Measurements from ENCODE around the gene NASP. TPM values are rescaled to one million over a fixed set of nuclear protein-coding genes. Genes with fewer than 3 reads are reported as not detected.

Gene NASP
- total and polyA plus RNA-seq, 2 experiments from 2014 or later: 294 to 1,039 TPM

DNA sequence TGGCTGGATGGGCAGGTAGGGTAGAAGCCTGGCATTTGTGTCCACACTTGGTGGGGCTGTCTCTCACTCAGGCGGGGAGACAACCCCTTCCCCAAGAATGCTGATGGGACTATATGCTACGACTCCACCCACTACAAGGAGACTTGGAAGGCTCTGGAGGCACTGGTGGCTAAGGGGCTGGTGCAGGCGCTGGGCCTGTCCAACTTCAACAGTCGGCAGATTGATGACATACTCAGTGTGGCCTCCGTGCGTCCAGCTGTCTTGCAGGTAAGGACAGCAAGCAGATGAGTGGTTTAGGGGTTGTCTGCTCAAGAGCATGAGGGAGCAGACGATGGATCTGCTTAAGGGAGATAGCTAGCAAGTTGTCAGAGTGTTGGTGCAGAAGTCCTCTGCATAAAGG lies 15.9 kb upstream of the NASP start:
- H3K36me3 Mint-ChIP-seq (ENCODE audit: low read depth): peaks cover 79% of the 10 kb centered on the region
- Histone ChIP-seq H3F3A (replicated peaks; ENCODE audit: low read depth) (peaks cover 42% of the 10 kb centered on the region), H4K20me1 (replicated peaks; ENCODE audit: insufficient read depth) (peaks cover 27% of the 10 kb centered on the region), H3K9me2 (ENCODE audit: insufficient read depth) (no peaks in the 10 kb centered on the region), H3K79me2 (replicated peaks; ENCODE audit: insufficient read depth) (peaks cover 23% of the 10 kb centered on the region), H3K4me1 (ENCODE audit: insufficient read depth) (peaks cover 13% of the 10 kb centered on the region), H2AFZ (no peak overlapping the region), H3K4me3 (no peak overlapping the region), H3K4me2 (no peak overlapping the region), H3K36me3 (ENCODE audit: insufficient read depth) (peaks cover 45% of the 10 kb centered on the region), H3K27ac (ENCODE audit: low read depth) (no peak overlapping the region), H3K27me3 (ENCODE audit: insufficient read depth) (no peaks in the 10 kb centered on the region)
- DNase-seq (ENCODE audit: low spot score) (no peak), ATAC-seq (no peak)
- H3K4me3 Mint-ChIP-seq: no peak overlapping the region
- TF ChIP-seq NANOG (IDR thresholded peaks at IDR 0.05; ENCODE audit: borderline replicate concordance) (no peak), EZH2phosphoT487 (IDR thresholded peaks at IDR 0.05; ENCODE audit: unreplicated experiment) (no peak)
- TF ChIP-seq, protein P1, sequence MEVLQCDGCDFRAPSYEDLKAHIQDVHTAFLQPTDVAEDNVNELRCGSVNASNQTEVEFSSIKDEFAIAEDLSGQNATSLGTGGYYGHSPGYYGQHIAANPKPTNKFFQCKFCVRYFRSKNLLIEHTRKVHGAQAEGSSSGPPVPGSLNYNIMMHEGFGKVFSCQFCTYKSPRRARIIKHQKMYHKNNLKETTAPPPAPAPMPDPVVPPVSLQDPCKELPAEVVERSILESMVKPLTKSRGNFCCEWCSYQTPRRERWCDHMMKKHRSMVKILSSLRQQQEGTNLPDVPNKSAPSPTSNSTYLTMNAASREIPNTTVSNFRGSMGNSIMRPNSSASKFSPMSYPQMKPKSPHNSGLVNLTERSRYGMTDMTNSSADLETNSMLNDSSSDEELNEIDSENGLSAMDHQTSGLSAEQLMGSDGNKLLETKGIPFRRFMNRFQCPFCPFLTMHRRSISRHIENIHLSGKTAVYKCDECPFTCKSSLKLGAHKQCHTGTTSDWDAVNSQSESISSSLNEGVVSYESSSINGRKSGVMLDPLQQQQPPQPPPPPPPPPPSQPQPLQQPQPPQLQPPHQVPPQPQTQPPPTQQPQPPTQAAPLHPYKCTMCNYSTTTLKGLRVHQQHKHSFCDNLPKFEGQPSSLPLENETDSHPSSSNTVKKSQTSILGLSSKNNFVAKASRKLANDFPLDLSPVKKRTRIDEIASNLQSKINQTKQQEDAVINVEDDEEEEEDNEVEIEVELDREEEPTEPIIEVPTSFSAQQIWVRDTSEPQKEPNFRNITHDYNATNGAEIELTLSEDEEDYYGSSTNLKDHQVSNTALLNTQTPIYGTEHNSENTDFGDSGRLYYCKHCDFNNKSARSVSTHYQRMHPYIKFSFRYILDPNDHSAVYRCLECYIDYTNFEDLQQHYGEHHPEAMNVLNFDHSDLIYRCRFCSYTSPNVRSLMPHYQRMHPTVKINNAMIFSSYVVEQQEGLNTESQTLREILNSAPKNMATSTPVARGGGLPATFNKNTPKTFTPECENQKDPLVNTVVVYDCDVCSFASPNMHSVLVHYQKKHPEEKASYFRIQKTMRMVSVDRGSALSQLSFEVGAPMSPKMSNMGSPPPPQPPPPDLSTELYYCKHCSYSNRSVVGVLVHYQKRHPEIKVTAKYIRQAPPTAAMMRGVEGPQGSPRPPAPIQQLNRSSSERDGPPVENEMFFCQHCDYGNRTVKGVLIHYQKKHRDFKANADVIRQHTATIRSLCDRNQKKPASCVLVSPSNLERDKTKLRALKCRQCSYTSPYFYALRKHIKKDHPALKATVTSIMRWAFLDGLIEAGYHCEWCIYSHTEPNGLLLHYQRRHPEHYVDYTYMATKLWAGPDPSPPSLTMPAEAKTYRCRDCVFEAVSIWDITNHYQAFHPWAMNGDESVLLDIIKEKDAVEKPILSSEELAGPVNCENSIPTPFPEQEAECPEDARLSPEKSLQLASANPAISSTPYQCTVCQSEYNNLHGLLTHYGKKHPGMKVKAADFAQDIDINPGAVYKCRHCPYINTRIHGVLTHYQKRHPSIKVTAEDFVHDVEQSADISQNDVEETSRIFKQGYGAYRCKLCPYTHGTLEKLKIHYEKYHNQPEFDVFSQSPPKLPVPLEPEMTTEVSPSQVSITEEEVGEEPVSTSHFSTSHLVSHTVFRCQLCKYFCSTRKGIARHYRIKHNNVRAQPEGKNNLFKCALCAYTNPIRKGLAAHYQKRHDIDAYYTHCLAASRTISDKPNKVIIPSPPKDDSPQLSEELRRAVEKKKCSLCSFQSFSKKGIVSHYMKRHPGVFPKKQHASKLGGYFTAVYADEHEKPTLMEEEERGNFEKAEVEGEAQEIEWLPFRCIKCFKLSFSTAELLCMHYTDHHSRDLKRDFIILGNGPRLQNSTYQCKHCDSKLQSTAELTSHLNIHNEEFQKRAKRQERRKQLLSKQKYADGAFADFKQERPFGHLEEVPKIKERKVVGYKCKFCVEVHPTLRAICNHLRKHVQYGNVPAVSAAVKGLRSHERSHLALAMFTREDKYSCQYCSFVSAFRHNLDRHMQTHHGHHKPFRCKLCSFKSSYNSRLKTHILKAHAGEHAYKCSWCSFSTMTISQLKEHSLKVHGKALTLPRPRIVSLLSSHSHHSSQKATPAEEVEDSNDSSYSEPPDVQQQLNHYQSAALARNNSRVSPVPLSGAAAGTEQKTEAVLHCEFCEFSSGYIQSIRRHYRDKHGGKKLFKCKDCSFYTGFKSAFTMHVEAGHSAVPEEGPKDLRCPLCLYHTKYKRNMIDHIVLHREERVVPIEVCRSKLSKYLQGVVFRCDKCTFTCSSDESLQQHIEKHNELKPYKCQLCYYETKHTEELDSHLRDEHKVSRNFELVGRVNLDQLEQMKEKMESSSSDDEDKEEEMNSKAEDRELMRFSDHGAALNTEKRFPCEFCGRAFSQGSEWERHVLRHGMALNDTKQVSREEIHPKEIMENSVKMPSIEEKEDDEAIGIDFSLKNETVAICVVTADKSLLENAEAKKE (CRISPR knock-in tag; IDR thresholded peaks at IDR 0.05): no peak
- no peak overlapping the region for H3K27ac Mint-ChIP-seq
- H3K27me3 Mint-ChIP-seq (ENCODE audit: insufficient read depth, low read depth, poor library complexity): peaks cover 2% of the 10 kb centered on the region
- peaks cover 13% of the 10 kb centered on the region for H3K4me1 Mint-ChIP-seq
- no peaks in the 10 kb centered on the region for H3K9me3 Mint-ChIP-seq

DNA sequence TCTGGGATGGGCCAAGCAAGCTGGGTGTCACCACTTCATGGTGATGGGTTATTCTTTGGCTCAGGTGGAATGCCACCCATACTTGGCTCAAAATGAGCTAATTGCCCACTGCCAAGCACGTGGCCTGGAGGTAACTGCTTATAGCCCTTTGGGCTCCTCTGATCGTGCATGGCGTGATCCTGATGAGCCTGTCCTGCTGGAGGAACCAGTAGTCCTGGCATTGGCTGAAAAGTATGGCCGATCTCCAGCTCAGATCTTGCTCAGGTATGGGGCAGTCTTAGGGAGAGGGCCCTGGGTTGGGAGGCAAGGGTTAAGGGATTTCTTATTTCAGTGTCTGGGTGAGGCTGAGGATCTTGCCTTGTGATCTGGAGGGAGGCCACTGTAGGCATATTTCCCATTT lies 15.4 kb upstream of the NASP start:
- H3K27me3 Mint-ChIP-seq (ENCODE audit: insufficient read depth, low read depth, poor library complexity): peaks cover 3% of the 10 kb centered on the region
- no peak overlapping the region for H3K4me3 ChIP-seq
- peaks cover 42% of the 10 kb centered on the region for H3F3A ChIP-seq (replicated peaks; ENCODE audit: low read depth)
- H2AFZ ChIP-seq: no peak overlapping the region
- H3K27me3 ChIP-seq (ENCODE audit: insufficient read depth): no peaks in the 10 kb centered on the region
- no peak overlapping the region for H3K27ac Mint-ChIP-seq
- no peak for ATAC-seq
- no peak overlapping the region for H3K27ac ChIP-seq (ENCODE audit: low read depth)
- no peak overlapping the region for H3K4me3 Mint-ChIP-seq
- DNase-seq (ENCODE audit: low spot score): no peak
- H4K20me1 ChIP-seq (replicated peaks; ENCODE audit: insufficient read depth): peaks cover 24% of the 10 kb centered on the region
- peaks cover 42% of the 10 kb centered on the region for H3K36me3 ChIP-seq (ENCODE audit: insufficient read depth)
- peaks cover 16% of the 10 kb centered on the region for H3K4me1 ChIP-seq (ENCODE audit: insufficient read depth)
- no peaks in the 10 kb centered on the region for H3K9me2 ChIP-seq (ENCODE audit: insufficient read depth)
- no peak overlapping the region for H3K4me2 ChIP-seq
- H3K36me3 Mint-ChIP-seq (ENCODE audit: low read depth): peaks cover 74% of the 10 kb centered on the region
- TF ChIP-seq ZNF331 (CRISPR knock-in tag; IDR thresholded peaks at IDR 0.05; ENCODE audit: low read depth): no peak
- TF ChIP-seq, protein P2, sequence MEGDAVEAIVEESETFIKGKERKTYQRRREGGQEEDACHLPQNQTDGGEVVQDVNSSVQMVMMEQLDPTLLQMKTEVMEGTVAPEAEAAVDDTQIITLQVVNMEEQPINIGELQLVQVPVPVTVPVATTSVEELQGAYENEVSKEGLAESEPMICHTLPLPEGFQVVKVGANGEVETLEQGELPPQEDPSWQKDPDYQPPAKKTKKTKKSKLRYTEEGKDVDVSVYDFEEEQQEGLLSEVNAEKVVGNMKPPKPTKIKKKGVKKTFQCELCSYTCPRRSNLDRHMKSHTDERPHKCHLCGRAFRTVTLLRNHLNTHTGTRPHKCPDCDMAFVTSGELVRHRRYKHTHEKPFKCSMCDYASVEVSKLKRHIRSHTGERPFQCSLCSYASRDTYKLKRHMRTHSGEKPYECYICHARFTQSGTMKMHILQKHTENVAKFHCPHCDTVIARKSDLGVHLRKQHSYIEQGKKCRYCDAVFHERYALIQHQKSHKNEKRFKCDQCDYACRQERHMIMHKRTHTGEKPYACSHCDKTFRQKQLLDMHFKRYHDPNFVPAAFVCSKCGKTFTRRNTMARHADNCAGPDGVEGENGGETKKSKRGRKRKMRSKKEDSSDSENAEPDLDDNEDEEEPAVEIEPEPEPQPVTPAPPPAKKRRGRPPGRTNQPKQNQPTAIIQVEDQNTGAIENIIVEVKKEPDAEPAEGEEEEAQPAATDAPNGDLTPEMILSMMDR (conservative IDR thresholded peaks at IDR 0.05; ENCODE audit: low read depth in 2 of 2): no peak
- TF ChIP-seq, protein P3, sequence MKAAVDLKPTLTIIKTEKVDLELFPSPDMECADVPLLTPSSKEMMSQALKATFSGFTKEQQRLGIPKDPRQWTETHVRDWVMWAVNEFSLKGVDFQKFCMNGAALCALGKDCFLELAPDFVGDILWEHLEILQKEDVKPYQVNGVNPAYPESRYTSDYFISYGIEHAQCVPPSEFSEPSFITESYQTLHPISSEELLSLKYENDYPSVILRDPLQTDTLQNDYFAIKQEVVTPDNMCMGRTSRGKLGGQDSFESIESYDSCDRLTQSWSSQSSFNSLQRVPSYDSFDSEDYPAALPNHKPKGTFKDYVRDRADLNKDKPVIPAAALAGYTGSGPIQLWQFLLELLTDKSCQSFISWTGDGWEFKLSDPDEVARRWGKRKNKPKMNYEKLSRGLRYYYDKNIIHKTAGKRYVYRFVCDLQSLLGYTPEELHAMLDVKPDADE (IDR thresholded peaks at IDR 0.05): no peak
- H3K79me2 ChIP-seq (replicated peaks; ENCODE audit: insufficient read depth): peaks cover 20% of the 10 kb centered on the region
- peaks cover 18% of the 10 kb centered on the region for H3K4me1 Mint-ChIP-seq
- no peaks in the 10 kb centered on the region for H3K9me3 Mint-ChIP-seq
